ENCODE measurements around the gene STOX2.
"Not testable (repeated sequence)": the region's sequence is repeated elsewhere in the genome, so short reads cannot be mapped to it uniquely, and the experiment has no call there.

Gene STOX2

DNA sequence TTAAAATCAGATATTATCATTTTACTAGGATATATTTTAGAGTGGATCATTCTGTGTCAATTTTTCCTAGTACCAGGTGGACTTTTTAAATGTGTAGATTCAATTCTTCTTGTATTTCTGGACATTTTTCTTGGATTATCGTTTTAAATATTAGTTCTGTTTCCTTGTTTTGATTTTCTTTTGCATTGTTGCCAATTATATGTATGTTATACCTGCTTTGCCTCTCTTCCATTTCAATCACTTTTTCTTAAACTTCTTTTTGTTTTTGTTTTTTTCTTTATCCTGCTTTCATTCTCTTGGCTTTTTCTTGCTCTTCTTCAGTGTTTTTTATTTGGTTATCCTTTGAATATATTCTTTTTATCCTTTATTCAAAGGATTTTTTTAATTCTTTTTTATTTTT lies 141.0 kb downstream of the STOX2 start:
- DNase-seq (ENCODE audit: low spot score), result no peak
- H3K36me3 ChIP-seq (ENCODE audit: low read depth), result no peaks in the 10 kb centered on the region
- H3K4me1 ChIP-seq (ENCODE audit: insufficient read depth, poor library complexity, severe bottlenecking), result no peaks in the 10 kb centered on the region
- H3K27ac ChIP-seq (ENCODE audit: poor library complexity, severe bottlenecking), result no peak overlapping the region
- H3K4me3 ChIP-seq (ENCODE audit: severe bottlenecking), result no peak overlapping the region
- no peaks in the 10 kb centered on the region for H3K27me3 ChIP-seq (ENCODE audit: insufficient read depth, poor library complexity, severe bottlenecking)
- TF ChIP-seq, protein P1, sequence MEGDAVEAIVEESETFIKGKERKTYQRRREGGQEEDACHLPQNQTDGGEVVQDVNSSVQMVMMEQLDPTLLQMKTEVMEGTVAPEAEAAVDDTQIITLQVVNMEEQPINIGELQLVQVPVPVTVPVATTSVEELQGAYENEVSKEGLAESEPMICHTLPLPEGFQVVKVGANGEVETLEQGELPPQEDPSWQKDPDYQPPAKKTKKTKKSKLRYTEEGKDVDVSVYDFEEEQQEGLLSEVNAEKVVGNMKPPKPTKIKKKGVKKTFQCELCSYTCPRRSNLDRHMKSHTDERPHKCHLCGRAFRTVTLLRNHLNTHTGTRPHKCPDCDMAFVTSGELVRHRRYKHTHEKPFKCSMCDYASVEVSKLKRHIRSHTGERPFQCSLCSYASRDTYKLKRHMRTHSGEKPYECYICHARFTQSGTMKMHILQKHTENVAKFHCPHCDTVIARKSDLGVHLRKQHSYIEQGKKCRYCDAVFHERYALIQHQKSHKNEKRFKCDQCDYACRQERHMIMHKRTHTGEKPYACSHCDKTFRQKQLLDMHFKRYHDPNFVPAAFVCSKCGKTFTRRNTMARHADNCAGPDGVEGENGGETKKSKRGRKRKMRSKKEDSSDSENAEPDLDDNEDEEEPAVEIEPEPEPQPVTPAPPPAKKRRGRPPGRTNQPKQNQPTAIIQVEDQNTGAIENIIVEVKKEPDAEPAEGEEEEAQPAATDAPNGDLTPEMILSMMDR (IDR thresholded peaks at IDR 0.05; ENCODE audit: poor library complexity, severe bottlenecking), result no peak
- no peak for ATAC-seq (ENCODE audit: low read depth)
- no peaks in the 10 kb centered on the region for H3K9me3 ChIP-seq (ENCODE audit: severe bottlenecking)

DNA sequence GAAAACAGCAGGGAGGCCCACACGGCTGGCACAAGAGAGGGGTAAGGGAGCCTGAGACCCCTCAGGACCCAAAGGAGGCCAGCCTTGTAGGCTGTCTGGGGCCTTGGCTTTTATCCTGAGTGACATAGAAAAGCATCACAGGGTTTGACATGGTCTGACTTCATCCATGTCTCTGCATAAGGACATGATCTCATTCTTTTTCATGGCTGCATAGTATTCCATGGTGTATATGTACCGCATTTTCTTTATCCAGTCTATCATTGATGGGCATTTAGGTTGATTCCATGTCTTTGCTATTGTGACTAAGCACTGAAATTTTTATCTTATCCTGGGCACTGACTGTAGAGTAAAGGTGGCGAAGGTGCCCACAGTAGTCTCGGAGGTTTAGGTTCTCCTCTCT lies 146.2 kb downstream of the STOX2 start:
- not testable (repeated sequence) for H3K4me1 ChIP-seq (ENCODE audit: insufficient read depth, poor library complexity, severe bottlenecking); DNase-seq (ENCODE audit: low spot score); H3K27me3 ChIP-seq (ENCODE audit: insufficient read depth, poor library complexity, severe bottlenecking); H3K36me3 ChIP-seq (ENCODE audit: low read depth); H3K9me3 ChIP-seq (ENCODE audit: severe bottlenecking); ATAC-seq (ENCODE audit: low read depth); H3K4me3 ChIP-seq (ENCODE audit: severe bottlenecking); H3K27ac ChIP-seq (ENCODE audit: poor library complexity, severe bottlenecking)

- ATAC-seq (ENCODE audit: low read depth), result no peak
These were observed 147.5 kb downstream of the STOX2 start for GRCh38 chr4:184052616-184053015.

DNA sequence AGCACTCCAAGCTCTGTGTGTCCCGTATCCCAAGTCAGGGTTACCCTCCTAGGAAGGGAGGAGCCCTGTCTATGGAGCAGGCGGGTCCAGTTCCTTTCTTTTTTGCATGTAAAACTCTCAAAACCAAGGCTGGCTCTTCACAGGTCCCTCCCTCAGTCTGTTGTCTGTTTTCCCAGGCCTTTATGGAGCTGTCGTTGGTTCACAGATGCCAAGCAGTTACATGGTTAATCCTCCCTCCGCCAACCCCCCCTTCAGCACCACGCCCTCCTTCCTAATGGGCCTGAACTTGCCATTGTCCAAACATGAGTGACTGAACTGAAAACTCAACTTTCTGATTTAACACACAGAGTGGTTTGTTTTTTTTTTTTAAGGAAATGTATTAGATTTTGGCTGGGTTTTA lies 148.3 kb downstream of the STOX2 start:
- ATAC-seq (ENCODE audit: low read depth), result peak; percentile 36; the same call in 1 of the 3 replicates
- Histone ChIP-seq H3K9me3 (ENCODE audit: severe bottlenecking) (no peaks in the 10 kb centered on the region), H3K4me1 (ENCODE audit: insufficient read depth, poor library complexity, severe bottlenecking) (no peaks in the 10 kb centered on the region), H3K4me3 (ENCODE audit: severe bottlenecking) (no peak overlapping the region), H3K36me3 (ENCODE audit: low read depth) (no peaks in the 10 kb centered on the region), H3K27me3 (ENCODE audit: insufficient read depth, poor library complexity, severe bottlenecking) (no peaks in the 10 kb centered on the region), H3K27ac (ENCODE audit: poor library complexity, severe bottlenecking) (no peak overlapping the region)
- TF ChIP-seq, protein P1 (IDR thresholded peaks at IDR 0.05; ENCODE audit: poor library complexity, severe bottlenecking), result no peak
- DNase-seq (ENCODE audit: low spot score), result no peak

More at GRCh38 chr4:184052616-184053015, 147.5 kb downstream of the STOX2 start:
- TF ChIP-seq, protein P1 (IDR thresholded peaks at IDR 0.05; ENCODE audit: poor library complexity, severe bottlenecking), result no peak
- Histone ChIP-seq H3K36me3 (ENCODE audit: low read depth) (no peaks in the 10 kb centered on the region), H3K4me1 (ENCODE audit: insufficient read depth, poor library complexity, severe bottlenecking) (no peaks in the 10 kb centered on the region), H3K4me3 (ENCODE audit: severe bottlenecking) (no peak overlapping the region), H3K27ac (ENCODE audit: poor library complexity, severe bottlenecking) (no peak overlapping the region), H3K9me3 (ENCODE audit: severe bottlenecking) (no peaks in the 10 kb centered on the region), H3K27me3 (ENCODE audit: insufficient read depth, poor library complexity, severe bottlenecking) (no peaks in the 10 kb centered on the region)
- no peak for DNase-seq (ENCODE audit: low spot score)

GRCh38 chr4:184056877-184057276 lies 151.8 kb downstream of the STOX2 start:
- ATAC-seq (ENCODE audit: low read depth) (no peak), DNase-seq (ENCODE audit: low spot score) (no peak)
- H3K4me1 ChIP-seq (ENCODE audit: insufficient read depth, poor library complexity, severe bottlenecking), result no peaks in the 10 kb centered on the region
- no peak overlapping the region for H3K27ac ChIP-seq (ENCODE audit: poor library complexity, severe bottlenecking)
- TF ChIP-seq, protein P1 (IDR thresholded peaks at IDR 0.05; ENCODE audit: poor library complexity, severe bottlenecking), result no peak
- H3K4me3 ChIP-seq (ENCODE audit: severe bottlenecking), result no peak overlapping the region
- no peaks in the 10 kb centered on the region for H3K36me3 ChIP-seq (ENCODE audit: low read depth)
- no peaks in the 10 kb centered on the region for H3K9me3 ChIP-seq (ENCODE audit: severe bottlenecking)
- no peaks in the 10 kb centered on the region for H3K27me3 ChIP-seq (ENCODE audit: insufficient read depth, poor library complexity, severe bottlenecking)
